ENCODE results near the gene TCF4. TPM values are rescaled to one million over a fixed set of nuclear protein-coding genes. Genes with fewer than 3 reads are reported as not detected.

Gene TCF4
- total and polyA plus RNA-seq, 2 experiments from 2014 or later = 77.7 to 89.2 TPM

DNA sequence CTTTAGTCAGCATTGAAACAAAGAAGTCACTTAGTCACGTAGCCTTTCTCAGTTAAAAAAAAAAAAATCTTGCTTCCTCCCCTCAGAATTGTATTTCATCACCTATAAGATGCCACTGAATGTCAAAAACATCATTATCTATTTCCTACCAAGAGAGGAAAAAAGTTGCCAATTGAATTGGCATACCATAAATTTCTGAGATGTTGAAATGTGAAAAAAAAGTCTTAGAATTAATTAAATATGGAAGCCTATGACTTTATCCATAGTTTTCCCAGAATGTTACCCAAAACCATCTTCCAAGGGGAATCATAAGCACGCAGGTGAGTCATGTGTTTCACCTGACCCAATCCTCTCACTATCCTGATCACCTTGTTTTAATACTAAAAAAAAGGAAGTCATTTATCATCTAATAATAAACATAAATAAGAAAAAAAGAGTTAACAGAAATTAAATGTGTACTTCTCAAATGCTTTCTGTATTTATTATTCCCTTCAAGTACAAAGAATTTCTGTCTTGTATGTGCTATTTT is 205.7 kb downstream of the TCF4 start (continued):
- no peak for TF ChIP-seq NANOG (IDR thresholded peaks at IDR 0.05; ENCODE audit: borderline replicate concordance)
- no peak for TF ChIP-seq CREB1 (CRISPR knock-in tag; IDR thresholded peaks at IDR 0.05; ENCODE audit: low read depth)
- TF ChIP-seq POLR2AphosphoS5 (IDR thresholded peaks at IDR 0.05; ENCODE audit: low read depth) = no peak
- no peak for TF ChIP-seq REST (IDR thresholded peaks at IDR 0.05; ENCODE audit: unreplicated experiment)

DNA sequence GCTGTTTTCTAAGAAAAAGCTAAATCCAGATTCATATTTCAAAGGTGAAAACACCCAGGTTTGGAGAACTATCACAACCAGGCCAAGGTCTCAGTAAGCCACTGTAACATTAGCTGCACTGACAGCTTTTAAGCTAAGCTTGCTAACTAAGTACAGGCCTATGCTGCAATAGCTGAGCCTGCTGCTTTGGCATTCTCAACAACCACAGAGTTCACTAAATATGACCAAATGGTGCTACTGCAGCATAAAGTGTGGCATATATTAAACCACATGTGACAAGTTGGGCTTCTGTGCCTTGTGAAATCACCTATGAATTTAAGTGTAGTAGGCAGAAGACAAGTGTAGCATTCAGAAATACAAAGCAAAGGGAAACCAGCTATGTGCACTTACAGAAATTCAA is 206.7 kb downstream of the TCF4 start:
- peaks cover 21% of the 10 kb centered on the region for H3K9me3 Mint-ChIP-seq
- Histone ChIP-seq H4K20me1 (replicated peaks; ENCODE audit: insufficient read depth) (no peaks in the 10 kb centered on the region; the same call in 1 of the 2 replicates), H3K4me3 (no peak overlapping the region), H3K4me2 (no peak overlapping the region), H2AFZ (no peak overlapping the region), H3K27ac (ENCODE audit: low read depth) (no peak overlapping the region), H3K27me3 (ENCODE audit: insufficient read depth) (no peaks in the 10 kb centered on the region), H3F3A (replicated peaks; ENCODE audit: low read depth) (no peaks in the 10 kb centered on the region), H3K36me3 (ENCODE audit: insufficient read depth) (0 out of 2 replicates have a peak, but pooled peaks cover 3% of the 10 kb centered on the region), H3K79me2 (replicated peaks; ENCODE audit: insufficient read depth) (peaks cover 80% of the 10 kb centered on the region), H3K4me1 (ENCODE audit: insufficient read depth) (peaks cover 5% of the 10 kb centered on the region; the same call in 1 of the 2 replicates), H3K9me2 (ENCODE audit: insufficient read depth) (no peaks in the 10 kb centered on the region; the same call in 1 of the 2 replicates)
- ATAC-seq (no peak), DNase-seq (ENCODE audit: low spot score) (no peak)
- no peak overlapping the region for H3K4me3 Mint-ChIP-seq
- peaks cover 37% of the 10 kb centered on the region for H3K36me3 Mint-ChIP-seq (ENCODE audit: low read depth)
- H3K27ac Mint-ChIP-seq = no peak overlapping the region
- TF ChIP-seq CTCF (conservative IDR thresholded peaks at IDR 0.05; ENCODE audit: low read depth in 2 of 2) (no peak), NANOG (IDR thresholded peaks at IDR 0.05; ENCODE audit: borderline replicate concordance) (no peak), STAT1 (IDR thresholded peaks at IDR 0.05; ENCODE audit: unreplicated experiment) (no peak), EZH2phosphoT487 (IDR thresholded peaks at IDR 0.05; ENCODE audit: unreplicated experiment) (no peak), ZNF331 (CRISPR knock-in tag; IDR thresholded peaks at IDR 0.05; ENCODE audit: low read depth) (no peak)
- H3K4me1 Mint-ChIP-seq = peaks cover 32% of the 10 kb centered on the region
- peaks cover 16% of the 10 kb centered on the region for H3K27me3 Mint-ChIP-seq (ENCODE audit: insufficient read depth, low read depth, poor library complexity)

Data from GM23338 (cell line).